ENCODE results near the gene SLC17A1.

The SLC17A1 gene

DNA sequence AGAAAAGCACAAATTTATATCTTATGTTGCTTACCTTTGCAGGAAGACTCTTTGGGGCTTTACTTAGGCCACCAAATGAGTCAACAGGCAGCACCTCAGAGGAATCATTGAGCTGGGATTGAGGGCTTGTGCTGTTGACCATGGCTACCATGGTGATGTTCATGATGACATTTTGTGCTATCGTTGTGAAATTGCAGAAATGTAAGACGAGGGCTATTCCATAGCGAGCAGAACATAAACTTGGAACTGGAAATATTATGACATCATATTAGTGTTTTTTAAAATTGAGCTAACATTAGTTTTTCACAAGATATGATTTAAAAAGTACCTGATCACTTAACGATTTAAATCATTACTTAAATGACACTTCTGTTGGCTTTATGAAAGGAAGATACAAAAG is 30.3 kb upstream of the SLC17A1 start:
- Histone ChIP-seq H3K36me3 (ENCODE audit: insufficient read depth, low read length) (no peaks in the 10 kb centered on the region), H3K9me3 (ENCODE audit: low read length) (no peaks in the 10 kb centered on the region), H3K4me3 (ENCODE audit: low read length) (no peak overlapping the region), H3K4me1 (ENCODE audit: insufficient read depth, low read length) (no peaks in the 10 kb centered on the region), H2AFZ (ENCODE audit: low read depth, low read length) (no peak overlapping the region), H3K27me3 (ENCODE audit: insufficient read depth, low read length) (no peaks in the 10 kb centered on the region)

DNA sequence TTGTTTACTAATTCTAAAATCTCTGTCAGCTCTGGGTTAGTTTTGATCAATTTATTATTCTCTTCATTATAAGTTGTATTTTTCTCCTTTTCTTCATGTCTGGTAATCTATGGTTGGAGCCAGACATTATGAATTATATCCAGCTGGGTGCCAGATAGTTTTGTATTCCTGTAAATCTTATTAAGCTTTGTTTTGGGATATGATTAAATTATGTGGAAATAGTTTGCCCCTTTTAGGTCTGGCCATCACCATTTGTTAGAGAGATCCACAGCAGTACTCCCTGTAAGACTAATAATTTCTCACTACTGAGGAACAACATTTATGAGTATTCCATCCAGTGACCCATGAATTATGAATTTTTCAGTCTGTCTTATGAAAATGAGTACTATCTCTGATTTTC is 20.9 kb upstream of the SLC17A1 start:
- no peaks in the 10 kb centered on the region for H3K4me1 ChIP-seq (ENCODE audit: insufficient read depth, low read length)
- H3K27me3 ChIP-seq (ENCODE audit: insufficient read depth, low read length), result no peaks in the 10 kb centered on the region
- no peak overlapping the region for H2AFZ ChIP-seq (ENCODE audit: low read depth, low read length)
- no peaks in the 10 kb centered on the region for H3K9me3 ChIP-seq (ENCODE audit: low read length)
- no peak overlapping the region for H3K4me3 ChIP-seq (ENCODE audit: low read length)
- no peaks in the 10 kb centered on the region for H3K36me3 ChIP-seq (ENCODE audit: insufficient read depth, low read length)

DNA sequence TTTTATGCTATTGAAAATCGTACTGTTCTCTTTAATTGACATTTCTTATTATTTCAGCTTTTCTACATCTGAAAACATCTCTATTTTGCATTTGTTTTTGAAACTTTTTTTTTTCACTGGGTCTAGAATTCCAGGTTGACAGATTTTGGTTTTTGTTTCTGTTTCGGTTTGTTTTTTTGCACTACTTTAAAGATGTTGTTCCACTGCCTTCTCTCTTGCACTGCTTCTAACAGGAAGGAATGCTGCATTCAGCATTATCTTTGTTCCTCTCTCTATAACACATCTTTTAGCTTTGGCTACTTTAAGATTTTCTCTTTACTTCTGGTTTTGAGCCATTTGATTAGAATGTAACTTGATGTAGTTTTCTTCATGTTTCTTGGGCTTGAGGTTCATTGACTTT is 20.1 kb upstream of the SLC17A1 start:
- no peak overlapping the region for H3K4me3 ChIP-seq (ENCODE audit: low read length)
- no peaks in the 10 kb centered on the region for H3K27me3 ChIP-seq (ENCODE audit: insufficient read depth, low read length)
- H3K9me3 ChIP-seq (ENCODE audit: low read length), result no peaks in the 10 kb centered on the region
- H3K4me1 ChIP-seq (ENCODE audit: insufficient read depth, low read length), result no peaks in the 10 kb centered on the region
- H2AFZ ChIP-seq (ENCODE audit: low read depth, low read length), result no peak overlapping the region
- H3K36me3 ChIP-seq (ENCODE audit: insufficient read depth, low read length), result no peaks in the 10 kb centered on the region

- H3K4me3 ChIP-seq (ENCODE audit: low read length), result no peak overlapping the region
- H2AFZ ChIP-seq (ENCODE audit: low read depth, low read length), result no peak overlapping the region
- H3K9me3 ChIP-seq (ENCODE audit: low read length), result no peaks in the 10 kb centered on the region
- H3K4me1 ChIP-seq (ENCODE audit: insufficient read depth, low read length), result no peaks in the 10 kb centered on the region
- no peaks in the 10 kb centered on the region for H3K27me3 ChIP-seq (ENCODE audit: insufficient read depth, low read length)
- no peaks in the 10 kb centered on the region for H3K36me3 ChIP-seq (ENCODE audit: insufficient read depth, low read length)
Observed at GRCh38 chr6:25844518-25844917, 12.7 kb upstream of the SLC17A1 start.

DNA sequence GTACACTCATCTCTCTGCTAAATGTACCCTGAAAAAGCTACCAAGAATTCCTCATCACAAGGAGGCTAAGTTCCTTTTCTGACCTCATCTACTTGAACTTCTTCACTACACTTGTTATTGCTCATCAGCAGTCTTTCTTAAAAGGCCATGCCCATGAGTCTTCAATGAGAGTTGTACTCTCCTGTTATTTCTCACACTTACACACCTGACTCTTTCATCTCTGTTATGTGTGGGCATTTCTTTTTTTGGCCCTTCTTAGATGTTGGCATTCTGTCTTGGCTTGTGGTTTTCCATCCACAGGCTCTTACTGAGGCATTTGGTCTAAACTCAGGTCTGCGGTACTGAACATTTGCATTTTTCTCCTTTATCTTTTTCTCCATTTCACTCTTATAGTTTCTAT is 10.7 kb upstream of the SLC17A1 start:
- H3K36me3 ChIP-seq (ENCODE audit: insufficient read depth, low read length), result no peaks in the 10 kb centered on the region
- no peak overlapping the region for H2AFZ ChIP-seq (ENCODE audit: low read depth, low read length)
- H3K4me1 ChIP-seq (ENCODE audit: insufficient read depth, low read length), result no peaks in the 10 kb centered on the region
- H3K4me3 ChIP-seq (ENCODE audit: low read length), result no peak overlapping the region
- H3K27me3 ChIP-seq (ENCODE audit: insufficient read depth, low read length), result no peaks in the 10 kb centered on the region
- H3K9me3 ChIP-seq (ENCODE audit: low read length), result no peaks in the 10 kb centered on the region

- no peaks in the 10 kb centered on the region for H3K36me3 ChIP-seq (ENCODE audit: insufficient read depth, low read length)
- no peaks in the 10 kb centered on the region for H3K27me3 ChIP-seq (ENCODE audit: insufficient read depth, low read length)
- no peak overlapping the region for H2AFZ ChIP-seq (ENCODE audit: low read depth, low read length)
- no peaks in the 10 kb centered on the region for H3K9me3 ChIP-seq (ENCODE audit: low read length)
- H3K4me1 ChIP-seq (ENCODE audit: insufficient read depth, low read length), result no peaks in the 10 kb centered on the region
- H3K4me3 ChIP-seq (ENCODE audit: low read length), result no peak overlapping the region
Observed at GRCh38 chr6:25835442-25836283, 3.8 kb upstream of the SLC17A1 start.

GRCh38 chr6:25834950-25835349 is 3.1 kb upstream of the SLC17A1 start:
- Histone ChIP-seq H3K4me1 (ENCODE audit: insufficient read depth, low read length) (no peaks in the 10 kb centered on the region), H3K36me3 (ENCODE audit: insufficient read depth, low read length) (no peaks in the 10 kb centered on the region), H3K27me3 (ENCODE audit: insufficient read depth, low read length) (peaks cover 2% of the 10 kb centered on the region), H2AFZ (ENCODE audit: low read depth, low read length) (no peak overlapping the region), H3K9me3 (ENCODE audit: low read length) (no peaks in the 10 kb centered on the region), H3K4me3 (ENCODE audit: low read length) (no peak overlapping the region)

DNA sequence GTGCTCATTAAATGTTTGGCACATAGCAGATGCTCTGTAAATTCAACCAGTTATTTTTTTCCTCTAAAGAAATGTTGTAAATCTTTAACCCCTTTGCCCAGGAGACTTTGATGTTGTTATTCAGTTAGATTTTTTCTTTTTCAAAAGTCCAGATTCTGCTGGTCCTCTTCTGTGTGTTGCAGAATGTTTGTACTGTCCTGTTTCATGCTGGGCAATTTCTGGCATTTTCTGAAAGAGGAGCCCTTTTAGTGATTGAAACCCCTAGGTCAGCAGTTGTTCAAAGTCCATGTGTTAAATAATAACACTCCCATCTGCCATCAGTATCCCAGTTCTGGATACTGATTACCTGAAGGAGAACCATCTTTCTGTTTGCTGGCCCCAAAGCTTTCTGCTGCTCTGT is 1.3 kb upstream of the SLC17A1 start:
- Histone ChIP-seq H3K4me1 (ENCODE audit: insufficient read depth, low read length) (no peaks in the 10 kb centered on the region), H3K4me3 (ENCODE audit: low read length) (no peak overlapping the region), H3K9me3 (ENCODE audit: low read length) (no peaks in the 10 kb centered on the region), H3K36me3 (ENCODE audit: insufficient read depth, low read length) (no peaks in the 10 kb centered on the region), H2AFZ (ENCODE audit: low read depth, low read length) (no peak overlapping the region), H3K27me3 (ENCODE audit: insufficient read depth, low read length) (peaks cover 2% of the 10 kb centered on the region)

GRCh38 chr6:25832670-25833069 is 818 bp upstream of the SLC17A1 start:
- Histone ChIP-seq H3K4me3 (ENCODE audit: low read length) (no peak overlapping the region), H3K27me3 (ENCODE audit: insufficient read depth, low read length) (peaks cover 2% of the 10 kb centered on the region), H3K4me1 (ENCODE audit: insufficient read depth, low read length) (no peaks in the 10 kb centered on the region), H3K36me3 (ENCODE audit: insufficient read depth, low read length) (no peaks in the 10 kb centered on the region), H3K9me3 (ENCODE audit: low read length) (no peaks in the 10 kb centered on the region), H2AFZ (ENCODE audit: low read depth, low read length) (no peak overlapping the region)

DNA sequence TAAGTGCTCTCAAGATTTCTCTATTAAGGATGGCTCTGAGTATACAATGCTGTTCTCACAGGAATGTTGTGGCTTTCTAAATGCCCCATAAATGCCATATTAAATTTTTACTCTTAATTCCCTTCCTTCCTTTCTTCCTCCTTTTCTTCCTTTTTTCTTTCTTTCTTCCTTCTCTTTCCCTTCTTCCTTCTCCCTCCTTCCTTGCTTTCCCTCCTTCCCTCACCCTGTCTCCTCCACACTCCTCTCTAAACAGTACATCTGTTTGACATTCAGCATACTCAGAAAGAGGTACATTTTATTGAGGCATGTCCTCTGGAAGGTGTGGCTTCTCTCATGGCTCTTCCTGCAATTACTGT is 433 bp upstream of the SLC17A1 start:
- no peak overlapping the region for H3K4me3 ChIP-seq (ENCODE audit: low read length)
- no peaks in the 10 kb centered on the region for H3K9me3 ChIP-seq (ENCODE audit: low read length)

DNA sequence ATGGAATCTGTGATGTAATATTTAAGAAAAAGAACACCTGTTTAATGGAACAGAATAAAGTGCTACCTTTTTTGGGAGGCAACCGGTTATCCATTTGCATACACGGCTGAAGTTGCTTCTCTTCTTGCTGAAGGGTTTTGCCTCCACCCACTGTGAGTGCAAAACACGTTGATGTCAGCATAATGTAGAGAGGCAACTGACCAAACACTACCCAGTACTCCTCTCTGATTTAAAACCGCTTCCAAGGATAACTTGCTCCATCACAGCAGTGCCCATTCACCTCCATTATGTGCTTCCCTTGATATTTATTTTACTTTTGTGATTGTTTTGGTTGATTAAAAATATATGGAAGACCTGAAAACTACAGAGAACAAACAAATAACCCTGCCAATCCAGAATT is 1.4 kb downstream of the SLC17A1 start:
- H3K36me3 ChIP-seq (ENCODE audit: insufficient read depth, low read length), result no peaks in the 10 kb centered on the region
- H2AFZ ChIP-seq (ENCODE audit: low read depth, low read length), result no peak overlapping the region
- H3K4me3 ChIP-seq (ENCODE audit: low read length), result no peak overlapping the region
- H3K9me3 ChIP-seq (ENCODE audit: low read length), result no peaks in the 10 kb centered on the region
- no peaks in the 10 kb centered on the region for H3K4me1 ChIP-seq (ENCODE audit: insufficient read depth, low read length)
- H3K27me3 ChIP-seq (ENCODE audit: insufficient read depth, low read length), result peaks cover 2% of the 10 kb centered on the region

More for the DNA sequence above, 433 bp upstream of the SLC17A1 start:
- Histone ChIP-seq H3K27me3 (ENCODE audit: insufficient read depth, low read length) (peaks cover 2% of the 10 kb centered on the region), H3K36me3 (ENCODE audit: insufficient read depth, low read length) (no peaks in the 10 kb centered on the region), H2AFZ (ENCODE audit: low read depth, low read length) (no peak overlapping the region), H3K4me1 (ENCODE audit: insufficient read depth, low read length) (no peaks in the 10 kb centered on the region)

DNA sequence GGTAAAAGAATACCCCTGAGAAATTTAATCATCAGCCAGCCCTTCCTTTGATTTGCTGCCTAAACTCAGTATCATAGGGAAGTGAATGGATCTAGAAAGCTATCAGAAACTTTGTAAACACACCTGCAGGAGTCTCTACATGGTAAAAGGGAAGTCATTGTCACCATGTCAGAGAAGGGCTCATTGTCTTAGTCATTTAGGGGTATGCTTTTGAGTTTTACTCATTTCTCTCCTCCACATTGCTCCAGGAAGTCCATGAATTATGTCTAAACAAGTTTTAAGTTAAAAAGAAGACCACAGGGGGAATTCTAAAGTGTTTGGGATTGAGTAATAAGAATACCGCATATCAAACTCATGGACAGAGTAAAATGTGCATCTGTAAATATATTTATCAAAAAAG is 2.5 kb downstream of the SLC17A1 start:
- H3K27me3 ChIP-seq (ENCODE audit: insufficient read depth, low read length), result peaks cover 2% of the 10 kb centered on the region
- H3K4me3 ChIP-seq (ENCODE audit: low read length), result no peak overlapping the region
- no peaks in the 10 kb centered on the region for H3K9me3 ChIP-seq (ENCODE audit: low read length)
- H3K36me3 ChIP-seq (ENCODE audit: insufficient read depth, low read length), result no peaks in the 10 kb centered on the region
- H3K4me1 ChIP-seq (ENCODE audit: insufficient read depth, low read length), result no peaks in the 10 kb centered on the region
- no peak overlapping the region for H2AFZ ChIP-seq (ENCODE audit: low read depth, low read length)

GRCh38 chr6:25821341-25821740 is 10.5 kb downstream of the SLC17A1 start:
- Histone ChIP-seq H3K27me3 (ENCODE audit: insufficient read depth, low read length) (no peaks in the 10 kb centered on the region), H3K4me1 (ENCODE audit: insufficient read depth, low read length) (no peaks in the 10 kb centered on the region), H3K9me3 (ENCODE audit: low read length) (no peaks in the 10 kb centered on the region), H3K36me3 (ENCODE audit: insufficient read depth, low read length) (no peaks in the 10 kb centered on the region), H3K4me3 (ENCODE audit: low read length) (no peak overlapping the region), H2AFZ (ENCODE audit: low read depth, low read length) (no peak overlapping the region)

- H3K27me3 ChIP-seq (ENCODE audit: insufficient read depth, low read length), result no peaks in the 10 kb centered on the region
- no peak overlapping the region for H2AFZ ChIP-seq (ENCODE audit: low read depth, low read length)
- no peaks in the 10 kb centered on the region for H3K9me3 ChIP-seq (ENCODE audit: low read length)
- no peaks in the 10 kb centered on the region for H3K4me1 ChIP-seq (ENCODE audit: insufficient read depth, low read length)
- H3K4me3 ChIP-seq (ENCODE audit: low read length), result no peak overlapping the region
- no peaks in the 10 kb centered on the region for H3K36me3 ChIP-seq (ENCODE audit: insufficient read depth, low read length)
Observed at GRCh38 chr6:25816252-25816651, 15.6 kb downstream of the SLC17A1 start.
